Spleen (tissue), 7 donors: ENCODE measurements around the gene GALNTL6.

Experiments
- POLR2A ChIP-seq, 3 donors: fragments of 450-650 bp; IDR thresholded peaks; one replicate each; pipeline ENCODE4 v1.5.1; 2017; ENCODE audit warnings: antibody characterized with exemption in 3 of 3, mild to moderate bottlenecking in 1 of 3
- TF ChIP-seq, protein P1 (sequence below), 11 experiments: fragments of 200-600 bp in 7 of 11; fragments of 450-650 bp in 4 of 11; sonication (generic) in 4 of 11; IDR thresholded peaks in 8 of 11; conservative IDR thresholded peaks in 3 of 11; 1 replicate in 7 of 11; 2 replicates in 4 of 11; pipeline versions ENCODE4 v1.4.0 to v1.8.0; 2016 to 2021; ENCODE audit warnings: antibody characterized with exemption in 11 of 11, inconsistent platforms in 4 of 11, mild to moderate bottlenecking in 1 of 11
- donor health status: DM: no; HTN: no; CAD: no; lungs with moderate emphysema.
- donor health status: DM: no; HTN: no; CAD: no.
- donor health status: DM: no; HTN: no; CAD: no.

DNA sequence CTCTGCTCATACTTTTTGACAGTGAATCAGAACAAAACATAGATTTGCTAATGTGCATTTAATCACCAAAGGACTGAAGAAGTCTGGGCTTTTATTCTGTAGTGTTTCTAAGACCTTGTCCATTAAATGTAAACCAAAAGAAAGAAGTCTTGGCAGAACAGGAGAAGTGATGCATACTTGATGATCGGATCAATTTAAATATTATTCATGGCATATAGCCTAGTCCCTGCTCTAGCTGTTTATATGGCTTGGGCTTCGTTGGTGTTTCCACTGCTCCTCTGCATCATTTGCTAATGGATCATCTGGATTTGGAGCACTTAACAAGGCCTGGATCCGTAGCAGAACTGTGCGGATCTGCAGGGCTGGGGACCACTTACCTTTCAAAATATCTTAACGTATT is 566.6 kb downstream of the GALNTL6 start:
- TF ChIP-seq, protein P1, sequence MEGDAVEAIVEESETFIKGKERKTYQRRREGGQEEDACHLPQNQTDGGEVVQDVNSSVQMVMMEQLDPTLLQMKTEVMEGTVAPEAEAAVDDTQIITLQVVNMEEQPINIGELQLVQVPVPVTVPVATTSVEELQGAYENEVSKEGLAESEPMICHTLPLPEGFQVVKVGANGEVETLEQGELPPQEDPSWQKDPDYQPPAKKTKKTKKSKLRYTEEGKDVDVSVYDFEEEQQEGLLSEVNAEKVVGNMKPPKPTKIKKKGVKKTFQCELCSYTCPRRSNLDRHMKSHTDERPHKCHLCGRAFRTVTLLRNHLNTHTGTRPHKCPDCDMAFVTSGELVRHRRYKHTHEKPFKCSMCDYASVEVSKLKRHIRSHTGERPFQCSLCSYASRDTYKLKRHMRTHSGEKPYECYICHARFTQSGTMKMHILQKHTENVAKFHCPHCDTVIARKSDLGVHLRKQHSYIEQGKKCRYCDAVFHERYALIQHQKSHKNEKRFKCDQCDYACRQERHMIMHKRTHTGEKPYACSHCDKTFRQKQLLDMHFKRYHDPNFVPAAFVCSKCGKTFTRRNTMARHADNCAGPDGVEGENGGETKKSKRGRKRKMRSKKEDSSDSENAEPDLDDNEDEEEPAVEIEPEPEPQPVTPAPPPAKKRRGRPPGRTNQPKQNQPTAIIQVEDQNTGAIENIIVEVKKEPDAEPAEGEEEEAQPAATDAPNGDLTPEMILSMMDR (IDR thresholded peaks at IDR 0.05 in 8 of 11, conservative IDR thresholded peaks at IDR 0.05 in 3 of 11) = no peak
- TF ChIP-seq POLR2A (IDR thresholded peaks at IDR 0.05) = no peak
